Lung (tissue), 12 donors: ENCODE measurements around the gene SLC19A2. TPM values are rescaled to one million over a fixed set of nuclear protein-coding genes. Genes with fewer than 3 reads are reported as not detected.
"Not testable (repeated sequence)": the region's sequence is repeated elsewhere in the genome, so short reads cannot be mapped to it uniquely, and the experiment has no call there.

Experiments used
- ATAC-seq: fragments of 200-7000 bp; cut with Tn5 transposase; one replicate; pipeline ENCODE4 v1.9.1; 2020; ENCODE audit warnings: moderate number of reproducible peaks; ENCODE audit not compliant: insufficient read depth, low FRiP score
- DNase-seq, 3 donors: peaks; one replicate each; pipeline ENCODE4 v3.0.0-alpha.2; 2013 to 2017
- H3K27ac ChIP-seq, 2 donors: one replicate each; pipeline ENCODE4 v1.5.1; 2013; ENCODE audit warnings: mild to moderate bottlenecking in 2 of 2, moderate library complexity in 2 of 2, control low read depth in 1 of 2, inconsistent platforms in 1 of 2, low read depth in 1 of 2, low read length in 1 of 2
- H3K27me3 ChIP-seq, 3 donors: one replicate each; pipeline ENCODE4 v1.5.1; 2013; ENCODE audit warnings: low read length in 2 of 3; ENCODE audit not compliant: control insufficient read depth in 3 of 3, insufficient read depth in 3 of 3
- H3K36me3 ChIP-seq, 4 donors: one replicate each; pipeline ENCODE4 v1.5.1; 2013; ENCODE audit warnings: low read length in 4 of 4, mild to moderate bottlenecking in 1 of 4, moderate library complexity in 1 of 4; ENCODE audit not compliant: control insufficient read depth in 4 of 4, insufficient read depth in 4 of 4
- H3K4me1 ChIP-seq, 5 donors: one replicate each; pipeline ENCODE4 v1.5.1; 2013; ENCODE audit warnings: low read length in 5 of 5, mild to moderate bottlenecking in 2 of 5, moderate library complexity in 1 of 5; ENCODE audit not compliant: control insufficient read depth in 5 of 5, insufficient read depth in 5 of 5
- H3K4me3 ChIP-seq: one replicate; pipeline ENCODE4 v1.5.1; 2013; ENCODE audit warnings: mild to moderate bottlenecking, control low read depth, moderate library complexity
- H3K9ac ChIP-seq, 2 donors: one replicate each; pipeline ENCODE4 v1.5.1; 2013; ENCODE audit warnings: low read length in 2 of 2, control low read depth in 1 of 2; ENCODE audit not compliant: insufficient read depth in 1 of 2
- H3K9me3 ChIP-seq, 4 donors: one replicate each; pipeline ENCODE4 v1.5.1; 2013; ENCODE audit warnings: low read length in 3 of 4, mild to moderate bottlenecking in 1 of 4, moderate library complexity in 1 of 4; ENCODE audit not compliant: control insufficient read depth in 4 of 4, insufficient read depth in 3 of 4
- CTCF ChIP-seq: IDR thresholded peaks from 2 replicates; pipeline ENCODE4 v1.5.1; 2012; ENCODE audit warnings: mild to moderate bottlenecking; ENCODE audit errors: control extremely low read depth, extremely low read depth
- WGBS, 2 donors: extraction: QIAGEN DNeasy Blood & Tissue Kit; methylation state at CpG; one replicate each; pipeline ENCODE4 v1.1.7; 2013; 5-methylcytosine and 5-hydroxymethylcytosine counted together
- polyA plus RNA-seq, 2 donors: library from polyadenylated mRNA; stranded (reverse); fragments of 200-250 nt; gene quantifications; one replicate each; pipeline ENCODE4 v1.2.1, GENCODE V29; 2013
- total RNA-seq, 2 donors: library from RNA; depleted of rRNA in 1 of 2; stranded (reverse); fragments of >200 nt in 1 of 2; gene quantifications; one replicate each; pipeline ENCODE4 v1.2.1, GENCODE V29; 2014 to 2021
- donor health status: control.
- donor health status: control.
- donor health status: Bipolar disorder and iron deficiency.
- donor health status: healthy.
- donor health status: DM: yes; HTN: yes; CAD: no.

The SLC19A2 gene
- total and polyA plus RNA-seq, 4 donors = 15.6 to 23.1 (median 17.4) TPM

DNA sequence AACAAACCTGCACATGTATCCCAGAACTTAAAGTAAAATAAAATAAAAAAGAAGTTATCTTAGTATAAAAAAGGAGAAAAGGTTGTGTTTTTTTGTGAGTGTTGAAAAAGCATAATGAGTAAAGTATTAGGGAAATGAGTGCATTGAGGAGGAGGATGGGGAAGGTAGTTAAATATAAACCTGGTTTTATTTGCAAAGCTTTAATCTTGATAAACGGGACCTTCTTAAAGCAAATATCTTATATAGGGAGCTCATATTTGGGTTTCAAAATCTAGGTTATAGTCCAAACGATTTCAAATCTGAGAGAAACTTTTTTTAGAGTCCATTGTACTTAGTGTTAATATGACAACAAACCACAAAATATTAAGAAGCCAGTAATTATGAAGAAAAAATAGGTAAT is 21.7 kb upstream of the SLC19A2 start:
- Histone ChIP-seq H3K9ac (no peak overlapping the region), H3K9me3 (no peaks in the 10 kb centered on the region), H3K27ac (no peak overlapping the region), H3K27me3 (no peaks in the 10 kb centered on the region), H3K4me3 (no peak overlapping the region), H3K36me3 (no peaks in the 10 kb centered on the region), H3K4me1 (peaks cover 0 to 18% (median 1%) of the 10 kb centered on the region in 5 donors)
- WGBS, 2 donors = 60 to 85% methylated on average over 2 of the region's 2 CpGs
- DNase-seq (no peak), ATAC-seq (no peak)
- no peak for TF ChIP-seq CTCF

DNA sequence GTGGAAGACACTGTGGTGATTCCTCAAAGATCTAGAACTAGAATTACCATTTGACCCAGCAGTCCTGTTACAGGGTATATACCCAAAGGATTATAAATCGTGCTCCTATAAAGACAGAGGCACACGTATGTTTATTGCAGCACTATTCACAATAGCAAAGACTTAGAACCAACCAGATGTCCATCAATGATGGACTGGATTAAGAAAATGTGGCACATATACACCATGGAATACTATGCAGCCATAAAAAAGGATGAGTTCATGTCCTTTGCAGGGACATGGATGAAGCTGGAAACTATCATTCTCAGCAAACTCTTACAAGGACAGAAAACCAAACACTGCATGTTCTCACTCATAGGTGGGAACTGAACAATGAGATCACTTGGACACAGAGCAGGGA is 17.9 kb upstream of the SLC19A2 start:
- 96 to 98% methylated on average over 2 of the region's 2 CpGs for WGBS, 2 donors
- ATAC-seq, H3K36me3 ChIP-seq: not testable (repeated sequence)

DNA sequence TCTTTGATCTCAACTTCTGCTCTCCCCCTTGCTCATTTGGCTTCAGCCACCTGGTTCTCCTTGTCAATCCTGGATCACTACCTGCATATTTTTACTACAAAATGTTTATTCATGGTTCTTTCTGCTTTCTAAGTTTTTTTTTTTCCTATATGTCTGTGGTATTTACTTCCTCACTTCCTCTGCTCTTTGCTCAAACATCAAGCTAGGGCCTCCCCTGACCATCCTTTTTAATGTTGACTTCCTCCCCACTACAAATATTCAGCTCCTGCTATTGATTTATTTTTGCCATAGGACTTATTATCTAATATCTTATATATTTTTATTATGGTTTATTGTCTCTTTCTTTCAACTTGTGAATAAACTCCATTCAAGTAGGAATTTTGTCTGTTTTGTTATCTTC is 14.1 kb upstream of the SLC19A2 start:
- Histone ChIP-seq H3K27ac (no peak overlapping the region), H3K9ac (no peak overlapping the region), H3K4me1 (peaks cover 0 to 3% (median 0%) of the 10 kb centered on the region in 5 donors), H3K4me3 (no peak overlapping the region), H3K36me3 (no peaks in the 10 kb centered on the region), H3K27me3 (no peaks in the 10 kb centered on the region), H3K9me3 (no peaks in the 10 kb centered on the region)
- DNase-seq (no peak), ATAC-seq (no peak)
- no peak for TF ChIP-seq CTCF

More for the DNA sequence above, 17.9 kb upstream of the SLC19A2 start:
- not testable (repeated sequence) for H3K27me3 ChIP-seq, DNase-seq, H3K27ac ChIP-seq, H3K9ac ChIP-seq, H3K4me3 ChIP-seq, H3K4me1 ChIP-seq, H3K9me3 ChIP-seq

GRCh38 chr1:169497317-169497716 is 11.6 kb upstream of the SLC19A2 start:
- H3K9ac ChIP-seq = no peak overlapping the region
- 73 to 87% methylated on average over 2 of the region's 2 CpGs for WGBS, 2 donors
- H3K36me3 ChIP-seq = no peaks in the 10 kb centered on the region
- H3K4me3 ChIP-seq = no peak overlapping the region
- no peak for TF ChIP-seq CTCF
- no peak for ATAC-seq
- no peaks in the 10 kb centered on the region for H3K9me3 ChIP-seq
- H3K27ac ChIP-seq = no peak overlapping the region
- no peaks in the 10 kb centered on the region for H3K27me3 ChIP-seq
- DNase-seq = no peak
- peaks cover 0 to 8% (median 0%) of the 10 kb centered on the region in 5 donors for H3K4me1 ChIP-seq
